ENCODE measurements around the gene CDH13.

CDH13 gene

DNA sequence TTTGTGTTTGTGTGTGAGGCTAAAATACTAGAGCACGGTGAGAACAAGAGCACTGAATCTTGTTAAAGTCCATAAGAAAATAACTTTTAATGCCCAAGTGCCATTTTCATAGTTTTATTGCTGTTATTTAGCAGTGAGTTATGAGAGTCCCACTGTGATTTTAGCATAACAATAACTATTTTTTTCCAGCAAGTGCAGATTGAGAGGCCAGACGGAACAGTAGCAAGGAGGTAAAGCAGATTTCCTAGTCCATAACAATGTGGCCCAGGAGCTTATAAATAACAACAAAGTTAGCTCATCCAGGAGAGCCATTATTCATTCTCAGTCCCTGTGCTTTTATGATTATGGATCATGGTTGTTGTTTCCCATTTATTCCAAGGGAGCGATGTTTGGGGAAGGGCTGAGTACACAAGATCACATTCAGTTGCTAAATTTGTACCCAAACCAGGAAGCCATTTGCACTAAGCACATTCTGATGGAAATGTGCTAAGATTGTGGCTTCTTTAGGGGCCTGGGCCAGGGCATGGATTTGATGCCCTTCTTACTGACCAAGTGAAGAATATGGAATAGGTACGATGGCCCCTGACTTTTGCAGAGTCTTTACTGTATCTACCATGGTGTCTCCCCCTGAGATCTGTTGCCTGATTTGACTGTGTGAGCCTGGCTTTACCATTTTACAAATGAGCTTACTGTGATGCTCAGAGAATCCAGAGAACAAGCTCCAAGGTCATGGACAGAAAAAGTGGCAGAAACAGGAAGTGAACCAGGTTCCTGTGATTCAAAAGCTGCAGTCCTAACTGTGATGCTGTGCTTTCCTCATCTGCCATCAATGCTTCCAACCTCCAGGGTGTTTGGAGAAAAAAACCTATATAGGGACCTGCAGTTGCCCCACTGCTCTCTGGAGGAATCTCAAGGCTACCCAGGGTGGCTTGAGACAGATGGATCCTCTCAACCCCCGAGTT is 976.3 kb downstream of the CDH13 start:
- no peak for FAIRE-seq

DNA sequence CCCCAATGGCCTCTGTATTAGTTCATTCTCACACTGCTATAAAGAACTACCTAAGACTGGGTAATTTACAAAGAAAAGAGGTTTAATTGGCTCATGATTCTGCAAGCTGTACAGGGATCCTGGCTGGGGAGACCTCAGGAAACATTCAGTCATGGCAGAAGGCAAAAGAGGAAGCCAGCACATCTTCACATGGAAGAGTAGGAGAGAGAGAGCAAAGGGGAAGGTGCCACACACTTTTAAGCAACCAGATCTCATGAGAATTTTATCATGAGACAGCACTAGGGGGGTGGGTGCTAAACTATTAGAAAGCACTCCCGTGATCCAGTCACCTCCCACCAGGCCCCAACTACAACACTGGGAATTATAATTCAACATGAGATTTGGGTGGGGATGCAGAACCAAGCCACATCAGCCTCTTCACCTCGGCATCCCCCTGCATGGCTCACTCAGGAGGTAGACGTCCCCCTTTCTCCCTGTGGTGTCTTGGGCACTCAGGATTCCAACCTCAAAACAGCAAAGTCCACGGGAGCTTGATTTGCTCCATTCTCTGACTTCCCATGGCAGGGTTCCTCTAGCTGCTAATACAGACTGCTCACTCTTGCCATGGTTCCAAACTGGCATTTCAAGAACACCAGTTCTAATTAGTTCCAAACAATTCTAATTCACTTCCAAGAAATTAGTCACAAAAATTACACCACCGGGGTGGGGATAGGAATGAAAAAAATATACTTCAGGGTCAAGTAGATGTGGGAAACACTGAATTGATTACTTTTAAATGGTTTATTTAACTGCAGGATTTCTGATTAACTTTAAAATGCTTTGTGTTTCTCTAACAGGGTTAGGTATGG is 977.2 kb downstream of the CDH13 start:
- FAIRE-seq: no peak

DNA sequence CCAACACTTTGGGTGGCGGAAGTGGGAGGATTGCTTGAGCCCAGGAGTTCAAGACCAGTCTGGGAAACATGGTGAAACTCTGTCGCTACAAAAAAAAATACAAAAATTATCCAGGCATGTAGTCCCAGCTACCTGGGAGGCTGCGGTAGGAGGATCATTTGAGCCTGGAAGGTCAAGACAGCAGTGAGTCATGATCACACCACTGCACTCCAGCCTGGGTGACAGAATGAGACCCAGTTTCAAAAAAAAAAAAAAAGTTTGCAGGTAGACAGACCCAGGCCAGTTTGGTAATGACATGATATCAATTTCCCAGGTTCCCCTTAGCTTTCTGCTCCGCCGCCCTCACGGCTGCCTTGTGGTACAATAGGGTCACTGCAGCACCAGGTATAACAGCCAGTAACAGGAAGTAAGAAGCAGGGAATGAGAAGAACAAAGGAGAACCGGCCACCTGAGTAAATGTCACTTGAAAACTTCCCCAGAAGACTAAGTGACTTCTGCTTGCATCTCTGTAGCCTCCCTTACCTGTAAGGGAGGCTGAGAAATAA is 979.8 kb downstream of the CDH13 start:
- no peak for FAIRE-seq

DNA sequence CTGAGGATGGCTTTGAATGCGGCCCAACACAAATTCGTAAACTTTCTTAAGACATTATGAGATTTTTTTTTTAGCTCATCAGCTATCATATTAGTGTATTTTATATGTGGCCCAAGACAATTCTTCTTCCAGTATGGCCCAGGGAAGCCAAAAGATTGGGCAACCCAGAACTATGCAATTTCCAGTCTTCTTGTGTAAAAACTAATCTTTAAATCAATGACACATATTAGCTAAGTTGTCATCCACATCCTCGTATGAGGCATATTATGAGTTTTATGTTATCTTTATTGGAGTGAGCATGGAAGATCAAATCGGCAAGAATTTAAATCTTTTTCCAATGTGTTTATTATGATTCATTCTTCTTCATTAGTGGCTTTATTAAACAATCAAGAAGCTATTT is 982.4 kb downstream of the CDH13 start:
- no peak for FAIRE-seq

DNA sequence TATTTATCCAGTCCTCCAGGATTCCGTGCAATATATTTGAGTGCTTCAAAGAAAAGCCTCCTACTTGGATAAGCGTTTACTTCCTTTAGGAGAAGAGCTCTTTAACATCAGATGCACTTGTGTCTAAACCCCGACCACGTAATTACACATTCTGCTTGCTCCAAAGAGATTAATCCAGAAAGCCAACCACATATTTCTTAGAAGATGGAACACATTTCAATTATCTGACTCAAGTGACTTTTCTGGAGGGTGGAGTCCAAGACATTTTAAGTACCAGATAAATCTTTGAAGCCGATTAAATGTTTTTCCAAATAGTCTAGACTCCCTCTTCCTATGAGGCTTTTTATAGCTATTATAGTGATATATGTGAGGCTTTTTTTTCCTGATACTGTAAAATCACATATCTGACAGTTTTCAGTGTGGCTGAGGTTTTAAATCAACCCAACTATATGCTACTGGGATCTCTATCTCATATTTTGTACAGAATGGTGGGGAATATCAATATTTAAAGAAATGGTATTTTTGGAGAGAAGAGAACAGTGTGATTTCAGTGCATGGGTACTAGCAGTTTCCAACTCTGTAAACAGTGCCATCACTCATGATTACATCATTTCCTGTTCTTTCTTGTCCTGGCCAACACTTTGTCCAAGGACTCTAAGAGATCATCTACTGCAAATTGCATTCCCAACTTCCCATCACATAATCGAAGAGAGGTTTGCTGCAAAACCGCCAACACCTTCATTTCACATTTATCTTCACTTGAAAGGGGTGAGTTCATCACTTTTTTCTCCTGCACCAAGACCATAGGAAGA is 988.6 kb downstream of the CDH13 start:
- no peak for FAIRE-seq

DNA sequence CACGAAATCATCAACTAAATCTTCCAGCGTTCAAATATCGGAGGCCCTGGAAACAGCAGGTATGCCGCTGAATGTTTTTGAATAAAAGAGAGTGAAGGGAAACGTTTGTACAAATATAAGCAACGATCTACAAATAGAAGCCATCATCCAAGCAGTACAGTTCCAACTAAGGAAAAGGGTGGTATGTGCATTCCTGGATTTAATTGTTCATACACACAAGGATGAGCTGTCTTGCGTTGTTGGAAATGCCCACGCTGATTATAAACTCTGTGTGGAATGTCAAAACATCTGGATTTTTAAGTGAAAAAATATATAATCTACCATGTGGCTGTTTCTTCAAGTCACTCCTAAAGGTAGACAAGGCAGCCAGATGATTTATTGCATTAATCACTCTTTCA is 989.2 kb downstream of the CDH13 start:
- FAIRE-seq: no peak

DNA sequence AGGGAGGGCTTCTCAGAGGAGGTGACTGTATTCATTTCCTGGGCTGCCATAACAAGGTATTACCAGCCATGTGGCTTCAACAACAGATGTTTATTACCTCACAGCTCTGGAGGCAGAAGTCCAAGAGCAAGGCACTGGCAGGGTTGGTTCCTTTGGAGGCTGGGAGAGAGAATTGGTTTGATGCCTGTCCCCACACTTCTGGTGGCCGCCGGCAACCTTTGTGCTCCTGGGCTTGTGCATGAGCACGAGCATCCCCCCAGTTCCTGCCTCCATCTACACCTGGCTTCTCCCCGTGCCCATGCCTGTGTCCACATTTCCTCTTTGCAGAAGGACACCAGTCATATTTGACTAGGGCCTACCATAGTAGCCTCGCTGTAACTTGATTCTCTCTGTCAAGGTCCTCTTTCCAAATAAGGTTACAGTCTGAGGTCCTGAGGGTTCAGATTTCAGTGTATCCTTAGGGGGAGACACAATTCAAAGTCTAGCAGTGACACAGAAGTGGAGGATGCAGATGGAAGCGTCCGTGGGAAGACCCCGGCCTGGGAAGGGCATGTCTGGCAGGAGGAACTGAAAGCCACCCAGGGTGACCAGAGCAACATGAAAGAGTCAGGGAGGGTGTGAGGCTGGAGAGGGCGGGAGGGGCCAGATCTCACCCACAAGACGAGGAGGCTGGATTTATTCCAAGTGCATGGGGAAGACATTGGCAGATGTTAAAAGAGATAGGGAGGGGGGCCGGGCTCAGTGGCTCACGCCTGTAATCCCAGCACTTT is 992.8 kb downstream of the CDH13 start:
- FAIRE-seq: no peak

DNA sequence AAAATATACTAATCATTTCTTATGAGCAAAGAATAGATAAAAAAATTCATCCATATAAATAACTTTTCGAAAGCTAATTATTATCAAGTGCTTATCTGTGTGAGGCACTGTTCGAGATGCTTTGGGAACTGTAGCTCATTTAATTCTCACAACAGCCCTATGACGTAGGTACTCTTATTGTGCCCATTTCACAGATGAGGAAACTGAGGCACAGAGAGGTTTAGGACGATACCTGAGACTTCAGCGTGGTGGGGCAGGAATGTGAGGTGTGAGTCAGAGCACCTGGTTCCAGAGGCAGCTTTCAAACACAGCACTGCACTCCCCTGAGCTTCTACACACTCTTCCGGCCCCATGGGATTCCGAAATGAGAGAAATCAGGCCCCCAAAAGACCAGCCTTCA is 995.2 kb downstream of the CDH13 start:
- FAIRE-seq: no peak

DNA sequence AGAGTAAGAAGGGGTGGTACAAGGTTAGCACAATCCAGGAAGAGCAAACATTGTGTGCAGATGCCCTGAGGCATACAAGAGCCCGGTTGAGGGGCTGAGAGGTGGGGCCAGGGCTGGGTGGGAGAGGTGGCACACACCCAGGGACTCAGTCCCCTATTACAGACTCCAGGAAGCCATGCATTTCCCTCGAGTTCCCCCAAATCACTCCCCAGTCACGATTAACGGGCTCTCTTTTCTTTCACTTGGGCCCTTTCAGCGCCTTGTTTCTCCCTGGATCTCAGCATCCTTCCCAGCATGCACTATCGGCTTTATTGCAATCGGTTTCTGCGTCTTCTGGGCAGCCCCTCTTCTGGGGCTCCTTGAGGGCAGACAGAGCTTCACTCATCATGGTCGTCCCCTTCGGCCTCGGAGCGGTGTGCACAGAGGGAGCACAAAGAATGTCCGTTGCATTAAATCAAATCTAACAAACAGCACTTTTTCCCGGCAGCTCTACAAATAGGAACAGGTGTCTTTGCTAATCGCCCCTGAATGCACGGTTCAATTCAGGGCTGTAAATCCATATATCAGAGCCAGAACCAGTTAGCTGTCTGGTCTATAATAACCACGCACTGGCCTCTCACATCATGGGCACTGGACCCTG is 996.4 kb downstream of the CDH13 start:
- no peak for FAIRE-seq

DNA sequence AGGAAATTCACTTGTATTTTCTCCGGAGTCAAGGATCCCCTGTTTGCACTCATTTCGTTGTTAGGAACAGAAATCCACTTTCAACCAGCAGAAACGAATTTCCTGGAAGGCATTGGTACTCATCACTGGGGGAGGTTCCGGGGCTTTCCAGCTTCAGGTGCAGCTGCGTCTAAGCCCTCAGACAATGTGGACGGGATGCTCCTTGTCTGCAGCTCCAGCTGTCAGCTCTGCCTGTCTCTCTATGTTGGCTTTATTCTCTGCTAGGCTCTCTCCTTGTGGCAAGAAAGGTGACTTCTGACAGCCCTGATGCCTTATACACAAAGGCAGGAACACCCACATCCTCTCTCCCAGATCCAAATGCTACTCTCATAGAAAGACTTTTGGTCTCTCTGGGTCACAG is 997.1 kb downstream of the CDH13 start:
- no peak for FAIRE-seq

DNA sequence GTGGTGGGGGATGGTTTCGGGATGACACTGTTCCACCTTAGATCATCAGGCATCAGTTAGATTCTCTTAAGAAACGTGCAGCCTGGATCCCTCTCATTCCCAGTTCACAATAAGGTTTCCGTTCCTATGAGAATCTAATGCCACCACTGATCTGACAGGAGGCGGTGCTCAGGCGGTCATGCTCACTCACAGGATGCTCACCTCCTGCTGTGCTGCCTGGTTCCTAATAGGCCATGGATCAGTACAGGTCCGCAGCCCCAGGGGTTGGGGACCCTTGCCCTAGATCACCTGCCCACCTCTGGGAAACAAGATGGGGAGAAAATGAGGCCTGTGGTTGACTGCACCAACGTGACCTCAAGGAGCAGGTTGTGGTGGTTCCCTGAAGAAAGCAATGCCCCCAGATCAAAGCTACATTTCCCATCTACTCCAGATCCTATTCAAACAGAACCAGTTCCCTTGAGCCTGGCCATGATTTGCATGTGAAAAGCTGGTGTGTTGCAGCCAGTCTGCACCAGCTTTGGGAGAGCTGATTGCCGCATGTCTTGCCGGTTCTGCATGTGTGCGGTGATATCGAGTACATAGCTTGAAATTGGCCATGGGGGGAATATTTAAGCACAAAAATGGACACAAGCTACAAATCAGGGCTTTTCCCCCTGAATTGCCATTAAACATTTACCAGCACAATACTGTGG is 997.8 kb downstream of the CDH13 start:
- no peak for FAIRE-seq

DNA sequence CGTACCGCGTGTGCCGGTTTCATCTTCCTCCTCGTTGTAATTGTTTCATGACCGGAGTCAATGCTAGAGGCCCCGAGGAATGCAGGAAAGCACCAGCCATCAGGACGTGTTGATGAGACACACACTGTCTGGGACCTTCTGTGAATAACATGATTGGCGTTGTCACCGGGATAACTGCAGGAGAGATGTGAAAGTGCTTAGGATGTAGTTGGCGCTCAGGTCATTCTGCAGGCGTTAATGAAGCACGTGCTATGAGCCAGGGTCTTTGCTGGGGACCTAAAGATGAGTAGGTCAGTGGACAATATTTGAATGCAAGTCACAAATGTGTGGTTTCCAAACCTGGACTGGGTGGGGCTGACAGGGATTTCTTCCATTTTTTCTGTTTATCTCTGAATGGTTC is 999.4 kb downstream of the CDH13 start:
- no peak for FAIRE-seq

DNA sequence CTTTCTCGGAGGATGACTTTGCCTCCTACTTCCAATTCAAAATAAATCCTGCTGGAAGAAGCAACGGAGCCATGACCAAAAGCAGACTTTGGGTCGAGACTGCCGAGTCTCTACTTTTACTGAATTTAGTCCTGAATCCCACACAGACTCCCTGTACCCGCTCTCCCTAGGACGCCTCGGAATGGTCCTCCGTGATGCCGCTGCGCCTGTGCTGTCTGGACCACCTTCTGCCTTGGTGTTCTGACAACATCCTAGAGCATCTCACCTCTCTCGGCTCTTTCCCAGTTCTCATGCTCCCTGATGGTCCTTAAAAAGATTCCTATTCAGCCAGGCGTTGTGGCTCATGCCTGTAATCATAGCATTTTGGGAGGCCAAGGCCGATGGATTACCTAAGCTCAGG is 999.9 kb downstream of the CDH13 start:
- FAIRE-seq: no peak

DNA sequence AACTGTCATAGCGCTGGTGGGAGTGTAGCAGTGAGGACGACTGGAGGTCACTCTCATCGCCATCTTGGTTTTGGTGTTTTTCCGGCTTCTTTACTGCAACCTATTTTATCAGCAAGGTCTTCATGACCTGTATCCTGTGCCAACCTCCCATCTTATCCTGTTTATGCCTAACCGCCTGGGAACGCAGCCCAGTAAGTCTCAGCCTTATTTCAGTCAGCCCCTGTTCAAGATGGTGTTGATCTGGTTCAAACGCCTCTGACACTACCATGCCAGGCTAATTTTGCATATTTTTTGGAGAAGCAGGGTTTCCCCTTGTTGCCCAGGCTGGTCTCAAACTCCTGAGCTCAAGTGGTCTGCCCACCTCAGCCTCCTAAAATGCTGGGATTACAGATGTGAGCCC is 1001.2 kb downstream of the CDH13 start:
- no peak for FAIRE-seq

DNA sequence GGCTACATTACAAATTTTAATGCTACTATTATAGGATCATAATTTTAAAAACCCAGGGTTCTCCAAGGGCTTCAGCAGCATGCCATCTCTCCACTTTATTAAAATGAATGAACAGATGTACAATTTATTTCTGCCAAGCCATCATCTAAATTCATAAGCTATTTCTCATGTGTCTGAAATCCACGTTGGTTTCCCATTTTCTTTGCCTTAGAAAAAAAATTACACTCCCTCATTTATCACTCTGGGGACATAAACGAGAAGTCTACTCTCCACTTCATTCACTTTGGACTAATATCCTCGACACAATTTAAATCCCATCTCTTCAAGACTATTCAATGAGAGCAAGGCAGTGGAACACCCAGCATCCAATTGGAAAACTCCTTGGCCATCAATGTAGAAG is 1002.7 kb downstream of the CDH13 start:
- FAIRE-seq: no peak

DNA sequence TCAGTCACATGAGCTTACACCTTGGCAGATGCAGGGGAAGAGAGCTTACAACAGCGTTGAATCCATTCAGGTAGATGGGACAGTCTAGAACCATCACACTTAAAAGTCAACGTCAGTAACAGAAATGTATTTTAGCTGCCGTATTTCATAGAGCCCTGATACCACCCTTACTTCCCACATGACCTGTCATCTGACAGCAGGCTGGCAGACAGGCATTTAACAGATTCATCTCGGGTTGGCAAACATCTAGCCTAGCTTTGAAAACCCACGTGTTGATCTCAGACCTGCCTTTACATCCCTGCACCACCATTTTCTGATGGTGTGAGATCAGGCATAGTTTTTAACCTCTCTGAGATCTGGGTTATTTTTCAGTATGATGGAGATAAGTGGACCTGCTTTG is 1003.1 kb downstream of the CDH13 start:
- no peak for FAIRE-seq

DNA sequence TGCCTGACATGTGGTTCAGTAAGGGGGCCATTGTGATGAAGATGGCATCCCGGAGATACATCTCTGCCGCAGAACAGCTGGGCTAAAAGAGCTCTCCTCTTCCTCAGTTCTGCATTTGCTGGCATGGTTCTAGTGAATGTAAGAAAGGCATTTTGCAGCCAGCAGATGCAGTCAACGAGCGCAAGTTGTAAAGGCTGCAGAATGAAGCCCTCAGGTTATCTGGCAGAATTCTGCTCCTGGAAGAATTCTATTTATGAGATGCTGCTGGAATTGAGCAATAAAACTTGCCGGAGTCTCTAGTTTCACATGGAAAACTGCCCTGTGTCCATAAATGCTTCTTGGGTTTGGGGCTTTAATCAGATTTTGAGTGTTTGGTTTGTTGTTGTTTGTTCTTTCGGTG is 1004.2 kb downstream of the CDH13 start:
- no peak for FAIRE-seq

DNA sequence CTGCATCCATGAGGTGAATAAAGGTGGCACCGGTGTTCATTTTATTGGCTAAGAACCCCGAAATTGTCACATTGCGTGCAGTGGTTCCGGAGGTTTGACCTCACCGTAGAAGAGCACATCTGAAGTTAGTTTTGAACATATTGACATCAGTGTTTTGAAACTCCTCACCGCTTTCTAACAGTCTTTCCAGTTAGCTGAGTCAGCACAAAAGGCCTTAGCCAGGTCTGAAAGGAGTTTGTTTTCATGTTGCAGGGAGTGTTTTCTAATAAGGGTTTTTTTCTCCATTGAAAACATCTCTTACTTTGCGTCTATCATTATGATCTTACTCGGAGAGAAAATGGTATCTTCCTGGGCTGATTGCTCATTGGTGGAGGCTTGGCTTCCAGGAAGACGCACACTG is 1006.5 kb downstream of the CDH13 start:
- FAIRE-seq: no peak

DNA sequence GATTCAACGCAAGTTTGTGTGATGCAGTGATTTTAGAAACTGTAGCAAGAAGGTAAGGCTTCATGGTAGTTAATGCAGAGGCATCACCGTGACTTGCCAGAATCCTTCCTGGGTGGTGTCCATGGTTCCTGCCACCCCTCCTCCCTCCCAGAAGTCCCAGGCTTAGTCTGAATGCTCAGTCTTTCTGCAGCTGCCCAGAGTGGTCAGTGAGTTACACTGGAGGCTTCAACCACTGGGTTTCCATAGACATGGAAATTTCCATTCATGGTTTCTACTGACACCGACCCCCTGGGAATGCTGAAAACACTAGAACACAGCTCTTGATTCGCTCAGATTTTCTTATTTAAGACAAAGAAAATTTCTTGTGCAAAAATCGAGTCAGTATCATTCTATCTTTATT is 1021.6 kb downstream of the CDH13 start:
- FAIRE-seq: no peak

DNA sequence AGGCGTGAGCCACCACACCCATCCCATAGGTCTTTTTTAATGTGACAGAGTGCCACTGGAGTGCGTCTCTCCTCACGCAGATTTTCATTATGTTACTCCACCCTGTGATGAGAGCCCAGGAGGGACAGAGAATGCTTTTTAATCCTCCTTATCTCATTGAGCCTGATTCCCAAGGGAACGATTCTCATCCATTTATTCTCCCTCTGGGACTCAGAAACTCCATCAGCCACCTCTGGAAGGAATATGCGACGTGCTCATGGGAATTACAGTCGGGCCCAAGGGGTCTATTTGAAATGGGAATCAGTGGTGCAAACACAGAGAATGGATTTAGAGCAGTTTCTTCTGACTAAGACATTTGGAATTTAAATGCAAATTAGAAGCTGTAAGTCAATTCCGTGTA is 1025.1 kb downstream of the CDH13 start:
- no peak for FAIRE-seq

DNA sequence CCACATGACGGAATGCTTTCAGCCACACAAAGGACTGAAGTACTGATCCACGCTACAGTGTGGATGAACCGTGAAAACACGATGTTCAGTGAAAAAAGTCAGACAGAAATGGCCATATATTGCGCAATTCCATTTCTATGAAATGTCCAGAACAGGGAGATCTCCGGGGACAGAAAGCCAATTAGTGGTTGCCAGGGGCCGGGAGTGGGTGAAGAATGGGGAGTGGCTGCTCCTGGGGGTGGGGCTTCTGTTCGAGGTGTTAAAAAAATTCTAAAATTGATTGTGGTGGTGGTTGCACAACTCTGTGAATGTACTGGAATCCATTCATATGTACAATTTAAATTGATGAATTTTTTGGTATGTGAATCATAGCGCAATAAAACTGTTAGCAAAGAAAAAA is 1026.2 kb downstream of the CDH13 start:
- no peak for FAIRE-seq
